Spinal cord (tissue), 10 donors: Measurements from ENCODE around the gene MX2. TPM values are rescaled to one million over a fixed set of nuclear protein-coding genes. Genes with fewer than 3 reads are reported as not detected.

ENCODE experiments used
- DNase-seq, 6 donors: peaks; one replicate each; pipeline versions ENCODE4 v3.0.0 to v3.0.0-alpha.2; 2013 to 2015; ENCODE audit warnings: low spot score in 6 of 6, low read depth in 4 of 6
- H3K27ac ChIP-seq: one replicate; pipeline ENCODE4 v1.5.1; 2013; ENCODE audit warnings: low read depth, low read length, control low read depth
- H3K27me3 ChIP-seq: one replicate; pipeline ENCODE4 v1.6.1; 2013; ENCODE audit warnings: low read length; ENCODE audit not compliant: control insufficient read depth, insufficient read depth
- H3K36me3 ChIP-seq: one replicate; pipeline ENCODE4 v1.6.1; 2013; ENCODE audit warnings: low read length; ENCODE audit not compliant: control insufficient read depth, insufficient read depth
- H3K4me1 ChIP-seq: one replicate; pipeline ENCODE4 v1.6.1; 2013; ENCODE audit warnings: low read length; ENCODE audit not compliant: control insufficient read depth, insufficient read depth
- H3K4me3 ChIP-seq: one replicate; pipeline ENCODE4 v1.5.1; 2013; ENCODE audit warnings: low read depth, low read length, control low read depth
- H3K9me3 ChIP-seq: one replicate; pipeline ENCODE4 v1.6.1; 2013; ENCODE audit warnings: low read length; ENCODE audit not compliant: control insufficient read depth, insufficient read depth
- WGBS: methylation state at CpG from one replicate; pipeline ENCODE4 v1.1.5; 2013; ENCODE audit warnings: missing lambda C conversion rate; ENCODE audit not compliant: insufficient coverage; 5-methylcytosine and 5-hydroxymethylcytosine counted together
- polyA plus RNA-seq, 2 donors: library from polyadenylated mRNA; unstranded; fragments of 120-200 nt; gene quantifications; one replicate each; pipeline ENCODE4 v1.2.1, GENCODE V29; 2013; ENCODE audit not compliant: insufficient read length in 2 of 2
- total RNA-seq, 2 donors: library from RNA; depleted of rRNA in 1 of 2; stranded (reverse); fragments of 120-200 nt in 1 of 2; fragments of >200 nt in 1 of 2; gene quantifications; one replicate each; pipeline versions ENCODE4 v1.2.3 to v1.2.4, GENCODE V29; 2013 to 2014
- donor health status: healthy.

MX2 gene
- total and polyA plus RNA-seq, 4 donors: 0.90 to 3.2 (median 1.2) TPM

DNA sequence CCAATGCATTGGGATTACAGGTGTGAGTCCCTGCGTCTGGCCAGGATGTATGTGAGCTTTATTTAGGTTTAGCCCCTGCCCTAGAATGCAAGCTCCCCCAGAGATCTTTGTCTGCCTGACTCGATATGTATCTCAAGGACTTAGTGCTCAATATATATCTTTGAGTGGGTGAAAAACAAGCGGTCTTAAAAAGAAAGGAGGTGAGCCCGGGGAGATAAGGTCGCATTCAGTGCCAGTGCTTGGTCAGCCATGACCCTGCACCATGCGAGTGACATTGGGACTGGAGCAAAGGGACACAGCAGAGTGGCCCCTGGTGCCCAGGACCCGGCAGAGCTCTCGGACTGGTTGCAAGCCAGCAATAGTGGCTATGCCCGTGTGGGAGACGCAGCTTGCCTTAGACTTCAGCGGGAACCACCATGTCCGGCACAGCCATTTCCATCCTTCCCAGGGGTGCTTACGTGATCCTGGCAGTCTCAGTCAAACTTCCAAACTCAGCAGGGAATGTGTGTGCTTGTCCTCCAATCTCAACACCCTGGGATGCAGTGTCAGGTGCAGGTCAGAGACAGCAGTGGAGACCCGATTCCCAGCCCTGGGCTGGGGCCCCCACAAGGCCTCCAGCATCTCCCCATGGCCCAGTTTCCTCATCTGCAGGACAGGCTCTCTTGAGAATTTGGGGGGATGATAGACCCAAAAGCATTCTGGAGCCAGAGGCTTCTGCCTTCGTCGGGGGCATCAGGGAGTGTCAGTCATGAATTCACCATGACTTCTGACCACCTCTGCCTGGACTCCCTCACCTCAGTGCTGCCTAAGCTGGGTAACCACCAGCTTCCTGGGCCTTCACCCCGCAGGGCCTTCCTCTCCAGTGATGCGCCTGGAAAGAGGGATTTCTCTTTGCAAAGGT lies 1.8 kb downstream of the MX2 start:
- no peaks in the 10 kb centered on the region for H3K36me3 ChIP-seq
- H3K4me1 ChIP-seq: peaks cover 21% of the 10 kb centered on the region
- DNase-seq: no peak
- no peak overlapping the region for H3K4me3 ChIP-seq
- WGBS: 96% methylated on average over 16 of the region's 18 CpGs
- H3K27ac ChIP-seq: no peak overlapping the region
- H3K27me3 ChIP-seq: no peaks in the 10 kb centered on the region
- H3K9me3 ChIP-seq: no peaks in the 10 kb centered on the region

DNA sequence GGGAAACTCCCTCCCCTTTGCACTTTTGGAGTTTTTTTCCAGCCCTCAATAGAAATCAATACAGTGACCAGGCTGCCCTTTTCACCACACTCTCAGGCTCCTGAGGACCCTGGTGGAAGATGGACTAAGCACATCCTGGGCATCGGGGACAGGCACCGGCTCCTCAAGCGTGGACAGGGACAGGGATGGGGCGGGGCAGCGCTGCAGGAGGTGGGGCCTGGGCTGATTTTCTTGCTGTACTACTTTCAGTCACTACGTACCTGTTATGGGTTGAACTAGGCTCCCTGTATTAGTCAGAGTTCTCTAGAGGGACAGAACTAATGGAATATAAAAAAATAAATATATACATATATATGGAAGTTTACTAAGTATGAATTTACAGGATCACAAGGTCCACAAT lies 2.5 kb downstream of the MX2 start:
- Histone ChIP-seq H3K4me3 (no peak overlapping the region), H3K9me3 (no peaks in the 10 kb centered on the region), H3K4me1 (peaks cover 21% of the 10 kb centered on the region), H3K36me3 (no peaks in the 10 kb centered on the region), H3K27ac (no peak overlapping the region), H3K27me3 (peaks cover 1% of the 10 kb centered on the region)
- WGBS: 91% methylated on average over 3 of the region's 6 CpGs
- DNase-seq: no peak

GRCh38 chr21:41365377-41366107 lies 3.7 kb downstream of the MX2 start:
- H3K27ac ChIP-seq: no peak overlapping the region
- H3K4me3 ChIP-seq: no peak overlapping the region
- H3K4me1 ChIP-seq: peaks cover 20% of the 10 kb centered on the region
- DNase-seq: no peak
- no peaks in the 10 kb centered on the region for H3K9me3 ChIP-seq
- peaks cover 6% of the 10 kb centered on the region for H3K27me3 ChIP-seq
- no peaks in the 10 kb centered on the region for H3K36me3 ChIP-seq
- 93% methylated on average over 13 of the region's 15 CpGs for WGBS

DNA sequence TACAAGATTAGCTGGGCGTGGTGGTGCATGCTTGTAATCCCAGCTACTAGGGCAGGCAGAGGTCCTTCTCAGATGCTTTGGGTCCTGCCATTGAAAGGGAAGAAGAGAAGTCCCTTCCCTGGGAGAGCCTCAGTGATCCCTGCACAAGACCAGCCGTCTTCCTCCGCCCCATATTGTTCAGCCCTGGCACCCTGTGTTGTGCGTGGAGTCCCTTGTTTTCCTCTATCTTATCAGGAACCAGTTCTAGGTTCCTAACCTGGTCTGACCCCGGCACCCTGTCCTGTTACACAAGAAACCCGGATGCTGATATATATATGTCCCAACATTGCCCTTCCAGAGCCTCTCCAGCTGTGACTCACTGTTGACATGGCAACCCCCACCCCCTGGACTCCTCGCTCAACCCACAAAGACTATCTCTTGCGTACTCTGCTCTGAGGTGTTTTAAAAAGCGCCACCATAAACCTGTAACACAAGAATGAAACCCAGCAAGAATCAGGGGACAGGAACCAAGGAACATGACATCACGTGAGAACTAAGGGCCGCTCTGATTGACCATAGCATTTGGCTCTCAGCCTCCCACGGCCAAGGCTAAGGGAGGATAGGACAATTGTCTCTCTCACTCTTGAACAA lies 4.8 kb downstream of the MX2 start:
- DNase-seq: no peak
- no peaks in the 10 kb centered on the region for H3K9me3 ChIP-seq
- H3K36me3 ChIP-seq: no peaks in the 10 kb centered on the region
- H3K4me1 ChIP-seq: peaks cover 16% of the 10 kb centered on the region
- H3K4me3 ChIP-seq: no peak overlapping the region
- H3K27ac ChIP-seq: no peak overlapping the region
- 80% methylated on average over 12 of the region's 12 CpGs for WGBS
- H3K27me3 ChIP-seq: peaks cover 7% of the 10 kb centered on the region

- peaks cover 7% of the 10 kb centered on the region for H3K27me3 ChIP-seq
- 74% methylated on average over 7 of the region's 9 CpGs for whole genome bisulfite sequencing
- H3K4me3 ChIP-seq: no peak overlapping the region
- H3K36me3 ChIP-seq: no peaks in the 10 kb centered on the region
- peak in 1 of 6 donors; percentile 33 for DNase-seq
- H3K27ac ChIP-seq: no peak overlapping the region
- H3K9me3 ChIP-seq: no peaks in the 10 kb centered on the region
- peaks cover 16% of the 10 kb centered on the region for H3K4me1 ChIP-seq
These were observed 5.6 kb downstream of the MX2 start for GRCh38 chr21:41367301-41367944.

DNA sequence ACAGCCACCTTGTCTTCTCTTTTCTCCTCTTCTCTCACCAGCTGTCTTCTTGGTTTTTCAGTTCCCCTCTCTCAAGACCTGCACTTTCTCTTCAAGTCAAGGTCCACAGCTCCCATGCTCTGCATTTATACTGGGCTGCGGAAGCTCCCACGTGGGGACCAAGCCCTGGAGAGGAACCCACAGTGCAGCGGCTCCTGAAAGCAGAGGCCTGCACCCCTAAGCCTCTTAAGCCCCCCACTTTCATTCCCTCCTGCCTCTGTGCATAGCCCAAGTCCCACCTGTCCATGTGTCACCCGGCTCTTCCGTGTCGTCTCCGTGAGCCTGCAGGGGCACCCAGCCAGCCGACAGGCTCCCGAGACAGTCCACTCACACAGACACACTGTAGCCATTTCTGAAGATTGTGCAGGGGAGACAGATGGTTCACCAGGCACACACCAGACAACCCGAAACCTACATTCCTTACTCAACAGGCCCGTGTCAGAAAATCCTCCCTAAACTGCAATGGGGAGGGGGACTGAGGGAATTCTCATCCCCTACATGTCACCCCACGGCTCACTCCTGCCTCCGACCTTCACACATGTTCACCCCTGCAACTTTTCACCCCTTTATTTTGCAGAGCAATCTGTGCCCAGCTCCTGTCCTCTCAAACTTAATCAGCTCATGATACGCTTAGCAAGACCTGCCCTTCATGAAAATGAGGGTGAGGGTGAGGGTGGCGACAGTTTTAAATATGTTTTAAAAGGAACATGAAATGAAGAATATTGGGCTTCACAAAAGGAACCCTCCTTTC lies 6.3 kb downstream of the MX2 start:
- H3K4me1 ChIP-seq: peaks cover 16% of the 10 kb centered on the region
- no peaks in the 10 kb centered on the region for H3K9me3 ChIP-seq
- H3K36me3 ChIP-seq: no peaks in the 10 kb centered on the region
- H3K27me3 ChIP-seq: peaks cover 7% of the 10 kb centered on the region
- no peak overlapping the region for H3K4me3 ChIP-seq
- H3K27ac ChIP-seq: no peak overlapping the region
- no peak for DNase-seq
- WGBS: 89% methylated on average over 9 of the region's 15 CpGs

- peaks cover 7% of the 10 kb centered on the region for H3K27me3 ChIP-seq
- no peak overlapping the region for H3K27ac ChIP-seq
- H3K36me3 ChIP-seq: no peaks in the 10 kb centered on the region
- H3K4me1 ChIP-seq: peaks cover 16% of the 10 kb centered on the region
- no peak overlapping the region for H3K4me3 ChIP-seq
- DNase-seq: no peak
- 50% methylated on average over 2 of the region's 4 CpGs for WGBS
- no peaks in the 10 kb centered on the region for H3K9me3 ChIP-seq
These were observed 6.9 kb downstream of the MX2 start for GRCh38 chr21:41368735-41369104.

DNA sequence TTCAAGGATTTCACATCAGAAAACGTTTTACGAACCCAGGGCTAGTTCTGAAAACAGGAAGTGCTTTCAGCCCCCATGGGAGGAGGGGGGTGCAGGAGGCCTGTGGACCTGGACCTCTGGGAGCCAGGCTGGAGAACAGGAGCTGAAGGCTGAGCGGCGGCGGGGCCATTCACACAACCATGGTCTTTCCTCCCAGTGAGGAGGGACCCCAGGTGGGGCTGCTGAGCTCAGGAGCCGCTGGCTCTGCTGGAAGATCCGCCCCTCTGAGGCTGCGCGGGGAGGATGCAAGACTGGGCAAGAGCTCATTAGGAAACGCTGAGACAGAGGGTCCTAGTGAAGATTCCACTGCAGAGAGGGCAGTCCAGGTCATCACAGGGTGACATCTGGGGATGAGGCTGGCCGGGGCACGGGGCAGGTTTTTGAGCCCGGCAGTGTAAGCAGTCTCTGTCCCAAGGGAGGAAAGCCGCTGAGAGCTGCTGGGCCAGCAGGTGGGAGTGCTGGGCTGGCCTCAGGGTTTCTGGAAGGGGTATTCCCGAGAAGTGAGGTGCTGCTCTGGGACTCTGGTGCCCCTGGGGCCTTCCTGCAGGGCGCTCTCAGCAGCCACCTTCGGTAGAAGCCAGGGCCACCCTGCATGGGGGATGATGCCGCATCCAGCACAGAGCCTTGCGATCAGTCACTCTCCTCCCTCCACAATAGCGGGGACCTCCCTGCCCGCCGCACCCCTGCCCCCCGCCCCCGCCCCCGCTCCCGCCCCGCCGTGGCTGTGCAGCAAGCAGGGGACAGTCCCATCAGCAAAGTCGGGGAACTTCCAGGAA lies 7.5 kb downstream of the MX2 start:
- DNase-seq: peak in 3 of 6 donors; percentile 9 to 74 (median 40)
- Histone ChIP-seq H3K9me3 (no peaks in the 10 kb centered on the region), H3K4me3 (peak overlapping the region; percentile 11), H3K27ac (no peak overlapping the region), H3K36me3 (no peaks in the 10 kb centered on the region), H3K4me1 (peaks cover 16% of the 10 kb centered on the region), H3K27me3 (peaks cover 7% of the 10 kb centered on the region)
- WGBS: 22% methylated on average over 21 of the region's 29 CpGs
